Progenitor cell of endocrine pancreas (in vitro differentiated cells): ENCODE data around the gene DDX42. TPM values are rescaled to one million over a fixed set of nuclear protein-coding genes. Genes with fewer than 3 reads are reported as not detected.

ENCODE experiments used
- DNase-seq: peaks from one replicate; pipeline ENCODE4 v3.0.0; 2021; ENCODE audit warnings: low spot score; ENCODE audit not compliant: unreplicated experiment
- H3K27ac Mint-ChIP-seq: 2 replicates; pipeline ENCODE4 v1.8.0; 2021; ENCODE audit warnings: mild to moderate bottlenecking, moderate library complexity, mixed read lengths
- H3K27me3 Mint-ChIP-seq: 2 replicates; pipeline ENCODE4 v1.8.0; 2021; ENCODE audit warnings: mixed read lengths
- H3K36me3 Mint-ChIP-seq: 2 replicates; pipeline ENCODE4 v1.8.0; 2022; ENCODE audit warnings: mixed read lengths; ENCODE audit not compliant: insufficient read depth
- H3K4me1 Mint-ChIP-seq: 2 replicates; pipeline ENCODE4 v1.8.0; 2021; ENCODE audit warnings: low read depth, mixed read lengths
- H3K4me3 Mint-ChIP-seq: 2 replicates; pipeline ENCODE4 v1.8.0; 2021; ENCODE audit warnings: low read depth, mild to moderate bottlenecking, moderate library complexity, mixed read lengths
- H3K9me3 Mint-ChIP-seq: 2 replicates; pipeline ENCODE4 v1.8.0; 2021; ENCODE audit warnings: low read depth, mixed read lengths
- CTCF ChIP-seq: fragments of 200-600 bp; sonication (generic); IDR thresholded peaks from one replicate; pipeline ENCODE4 v1.5.0; 2021; ENCODE audit warnings: antibody characterized with exemption, mild to moderate bottlenecking; ENCODE audit not compliant: unreplicated experiment
- total RNA-seq: library from RNA; stranded (reverse); gene quantifications from 2 replicates; pipeline ENCODE4 v1.2.1, GENCODE V29; 2021

Gene DDX42
- total RNA-seq, 1 donor from 2014 or later: 189 TPM

- Mint-ChIP-seq H3K4me1 (peaks cover 21% of the 10 kb centered on the region), H3K27me3 (no peaks in the 10 kb centered on the region), H3K4me3 (peak overlapping the region; percentile 98), H3K27ac (peak overlapping the region; percentile 100), H3K36me3 (peaks cover 4% of the 10 kb centered on the region), H3K9me3 (no peaks in the 10 kb centered on the region)
- TF ChIP-seq CTCF: no peak
- DNase-seq: no peak
These were observed 1.1 kb upstream of the DDX42 start for GRCh38 chr17:63772801-63773271.

GRCh38 chr17:63773272-63774140, 464 bp upstream of the DDX42 start, which contains the start of gene CCDC47:
Gene CCDC47 (minus strand): TSS chr17:63773597. CDS start chr17:63766175, 7,422 bp downstream.
- DNase-seq: peak; percentile 96
- Mint-ChIP-seq H3K36me3 (peaks cover 4% of the 10 kb centered on the region), H3K4me3 (peak within 1 kb of the TSS; percentile 98), H3K27ac (peak within 1 kb of the TSS; percentile 100), H3K9me3 (no peaks in the 10 kb centered on the region), H3K4me1 (peaks cover 21% of the 10 kb centered on the region), H3K27me3 (no peaks in the 10 kb centered on the region)
- no peak for TF ChIP-seq CTCF

- TF ChIP-seq CTCF: no peak
- Mint-ChIP-seq H3K27ac (peak overlapping the region; percentile 100), H3K27me3 (no peaks in the 10 kb centered on the region), H3K4me1 (peaks cover 21% of the 10 kb centered on the region), H3K9me3 (no peaks in the 10 kb centered on the region), H3K36me3 (peaks cover 7% of the 10 kb centered on the region), H3K4me3 (peak overlapping the region; percentile 98)
- no peak for DNase-seq
These were observed 947 bp downstream of the DDX42 start for GRCh38 chr17:63774969-63775265.

GRCh38 chr17:63775420-63775819, 1.4 kb downstream of the DDX42 start:
- Mint-ChIP-seq H3K9me3 (no peaks in the 10 kb centered on the region), H3K27ac (peak overlapping the region; percentile 100), H3K27me3 (no peaks in the 10 kb centered on the region), H3K36me3 (peaks cover 5% of the 10 kb centered on the region), H3K4me3 (peak overlapping the region; percentile 98), H3K4me1 (peaks cover 20% of the 10 kb centered on the region)
- DNase-seq: no peak
- no peak for TF ChIP-seq CTCF

GRCh38 chr17:63780507-63780906, 6.5 kb downstream of the DDX42 start:
- Mint-ChIP-seq H3K4me1 (peaks cover 7% of the 10 kb centered on the region), H3K27me3 (no peaks in the 10 kb centered on the region), H3K27ac (no peak overlapping the region), H3K9me3 (no peaks in the 10 kb centered on the region), H3K4me3 (no peak overlapping the region), H3K36me3 (peaks cover 10% of the 10 kb centered on the region)
- DNase-seq: no peak
- no peak for TF ChIP-seq CTCF
